GM10266 (cell line): ENCODE measurements around the gene JDP2.
"Not testable (repeated sequence)": the region's sequence is repeated elsewhere in the genome, so short reads cannot be mapped to it uniquely, and the experiment has no call there.

Experiments used
- DNase-seq: peaks from one replicate; pipeline ENCODE4 v3.0.0; 2012; ENCODE audit errors: extremely low spot score
- TF ChIP-seq, protein P1 (sequence below): IDR thresholded peaks from 2 replicates; pipeline ENCODE4 v1.5.1; 2012; ENCODE audit warnings: mild to moderate bottlenecking, low read depth; ENCODE audit not compliant: control insufficient read depth, insufficient read depth; ENCODE audit errors: missing control alignments

Gene JDP2

GRCh38 chr14:75469606-75470237, 41.9 kb downstream of the JDP2 start:
- DNase-seq = no peak
- TF ChIP-seq, protein P1, sequence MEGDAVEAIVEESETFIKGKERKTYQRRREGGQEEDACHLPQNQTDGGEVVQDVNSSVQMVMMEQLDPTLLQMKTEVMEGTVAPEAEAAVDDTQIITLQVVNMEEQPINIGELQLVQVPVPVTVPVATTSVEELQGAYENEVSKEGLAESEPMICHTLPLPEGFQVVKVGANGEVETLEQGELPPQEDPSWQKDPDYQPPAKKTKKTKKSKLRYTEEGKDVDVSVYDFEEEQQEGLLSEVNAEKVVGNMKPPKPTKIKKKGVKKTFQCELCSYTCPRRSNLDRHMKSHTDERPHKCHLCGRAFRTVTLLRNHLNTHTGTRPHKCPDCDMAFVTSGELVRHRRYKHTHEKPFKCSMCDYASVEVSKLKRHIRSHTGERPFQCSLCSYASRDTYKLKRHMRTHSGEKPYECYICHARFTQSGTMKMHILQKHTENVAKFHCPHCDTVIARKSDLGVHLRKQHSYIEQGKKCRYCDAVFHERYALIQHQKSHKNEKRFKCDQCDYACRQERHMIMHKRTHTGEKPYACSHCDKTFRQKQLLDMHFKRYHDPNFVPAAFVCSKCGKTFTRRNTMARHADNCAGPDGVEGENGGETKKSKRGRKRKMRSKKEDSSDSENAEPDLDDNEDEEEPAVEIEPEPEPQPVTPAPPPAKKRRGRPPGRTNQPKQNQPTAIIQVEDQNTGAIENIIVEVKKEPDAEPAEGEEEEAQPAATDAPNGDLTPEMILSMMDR = no peak

DNA sequence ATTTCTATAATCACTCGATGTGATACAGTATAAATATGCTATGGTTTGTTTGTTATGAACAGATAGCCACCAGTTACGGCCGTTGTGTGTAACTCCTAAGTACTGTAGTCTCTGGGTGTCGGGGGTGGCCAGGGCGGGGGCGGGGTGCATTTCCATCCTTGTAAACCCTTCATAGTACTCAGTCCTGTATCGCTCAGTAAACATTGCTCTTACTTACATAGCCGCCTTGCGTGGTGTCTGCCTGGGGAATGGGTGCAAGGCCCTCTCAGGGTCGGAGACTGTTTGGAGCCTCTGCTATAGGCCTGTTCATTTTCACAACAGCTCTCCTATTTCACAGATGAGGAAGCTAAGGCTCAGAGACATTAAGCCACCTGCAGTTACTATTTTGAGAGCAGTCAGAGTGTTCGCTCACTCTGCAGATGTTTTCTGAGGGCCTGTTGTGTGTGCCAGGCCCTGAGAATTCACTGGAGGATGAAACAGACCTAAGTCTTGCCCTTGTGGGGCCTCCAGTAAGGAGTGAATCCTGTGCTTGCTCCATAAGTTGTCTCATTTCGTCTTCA, 42.5 kb downstream of the JDP2 start:
- no peak for DNase-seq
- TF ChIP-seq, protein P1 = no peak

GRCh38 chr14:75471059-75471458, 43.2 kb downstream of the JDP2 start:
- no peak for DNase-seq
- TF ChIP-seq, protein P1 = no peak

DNA sequence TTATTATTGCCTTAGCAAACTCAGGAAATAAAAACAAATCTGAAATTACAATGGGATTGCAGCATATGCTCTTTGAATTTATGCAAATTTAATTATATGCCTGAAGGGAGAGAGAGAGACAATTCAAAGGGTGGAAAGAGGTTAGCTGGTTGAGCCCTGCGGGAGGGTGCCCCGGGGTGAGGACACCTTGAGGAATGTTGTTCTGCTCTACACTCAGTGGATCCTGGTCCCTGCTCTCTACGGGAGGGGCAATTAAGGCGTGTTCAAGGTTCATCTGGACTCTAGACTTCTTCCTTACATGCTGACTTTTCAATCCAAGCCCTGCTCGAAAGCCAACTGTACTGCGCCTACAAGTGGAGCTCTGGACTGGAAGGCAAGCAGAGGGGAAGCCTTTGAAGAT, 46.3 kb downstream of the JDP2 start:
- not testable (repeated sequence) for DNase-seq

DNA sequence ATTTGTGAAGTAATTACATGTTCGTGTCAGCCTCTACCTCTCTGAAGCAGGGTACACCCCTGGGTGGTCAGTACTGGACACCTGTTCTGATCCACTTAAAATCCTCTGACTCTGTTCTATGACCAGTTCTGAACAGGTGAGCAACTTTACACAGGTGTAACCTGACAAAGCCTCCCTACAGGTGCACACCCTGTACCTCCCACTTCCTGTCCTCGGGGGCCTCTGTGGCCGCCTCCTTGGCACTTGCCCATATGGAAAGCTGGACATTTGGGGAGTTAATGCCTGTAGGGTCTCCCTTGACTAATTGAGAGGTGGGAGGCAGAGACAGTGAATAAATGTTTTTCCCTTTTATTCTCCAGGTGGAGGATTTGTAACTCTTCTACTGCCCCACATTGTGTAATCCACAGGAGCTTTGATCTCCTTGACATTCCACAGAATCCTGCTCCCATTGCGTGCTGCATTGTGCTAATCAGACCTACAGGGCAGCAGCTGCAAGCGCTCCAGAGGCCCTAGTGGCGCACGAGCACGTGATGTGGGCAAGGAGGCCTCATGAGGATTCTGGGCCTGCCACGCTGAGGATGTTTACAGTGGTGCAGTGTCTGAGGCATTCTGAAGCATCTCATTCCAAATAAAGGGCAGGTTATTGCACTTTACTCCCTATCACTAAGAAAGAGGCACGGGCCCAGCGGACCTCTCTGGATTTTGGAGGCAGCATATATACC, 48.6 kb downstream of the JDP2 start:
- no peak for DNase-seq
- TF ChIP-seq, protein P1 = no peak

- no peak for DNase-seq
- TF ChIP-seq, protein P1 = no peak
Observed at GRCh38 chr14:75477881-75478280, 50.1 kb downstream of the JDP2 start.

GRCh38 chr14:75479770-75480600, 52.2 kb downstream of the JDP2 start:
- TF ChIP-seq, protein P1 = no peak
- DNase-seq = peak; percentile 74
